Uterus (tissue), 4 donors: ENCODE results near the gene COL4A1. TPM values are rescaled to one million over a fixed set of nuclear protein-coding genes. Genes with fewer than 3 reads are reported as not detected.

Source experiments
- DNase-seq, 2 donors: peaks; one replicate each; pipeline ENCODE4 v3.0.0-alpha.2; 2019 to 2020
- H3K27ac ChIP-seq, 2 donors: fragments of 200-600 bp; sonication (generic); 1 replicate in 1 of 2; 2 replicates in 1 of 2; pipeline ENCODE4 v1.5.1; 2016 to 2018
- H3K27me3 ChIP-seq, 2 donors: fragments of 200-600 bp; sonication (generic); one replicate each; pipeline ENCODE4 v1.5.1; 2018 to 2019; ENCODE audit warnings: control low read depth in 1 of 2
- H3K36me3 ChIP-seq, 2 donors: fragments of 200-600 bp; sonication (generic); one replicate each; pipeline ENCODE4 v1.5.1; 2019; ENCODE audit warnings: control low read depth in 1 of 2
- H3K4me1 ChIP-seq, 2 donors: fragments of 200-600 bp; sonication (generic); one replicate each; pipeline ENCODE4 v1.5.1; 2018 to 2019; ENCODE audit warnings: control low read depth in 1 of 2
- H3K4me3 ChIP-seq, 2 donors: fragments of 200-600 bp; sonication (generic); 1 replicate in 1 of 2; 2 replicates in 1 of 2; pipeline ENCODE4 v1.5.1; 2018 to 2019; ENCODE audit warnings: mild to moderate bottlenecking in 1 of 2
- H3K9me3 ChIP-seq, 2 donors: fragments of 200-600 bp; sonication (generic); one replicate each; pipeline ENCODE4 v1.5.1; 2019; ENCODE audit warnings: control low read depth in 1 of 2
- CTCF ChIP-seq, 4 experiments: fragments of 200-600 bp in 2 of 4; fragments of 450-650 bp in 2 of 4; sonication (generic) in 2 of 4; IDR thresholded peaks; one replicate each; pipeline ENCODE4 v1.5.1; 2016 to 2019; ENCODE audit warnings: antibody characterized with exemption in 4 of 4, mild to moderate bottlenecking in 2 of 4, moderate library complexity in 1 of 4
- POLR2A ChIP-seq, 2 donors: fragments of 450-650 bp; IDR thresholded peaks; one replicate each; pipeline ENCODE4 v1.6.1; 2016; ENCODE audit warnings: antibody characterized with exemption in 2 of 2, mild to moderate bottlenecking in 1 of 2, moderate library complexity in 1 of 2
- intact Hi-C: fragments of 100-400 bp; cut with DNase I; formaldehyde crosslinking; loops from one replicate; pipeline ENCODE4 v1.15.1; 2023; ENCODE audit warnings: low total_unique reads
- total RNA-seq, 4 donors: library from RNA; depleted of rRNA in 3 of 4; stranded (reverse); fragments of >200 nt in 3 of 4; gene quantifications; one replicate each; pipeline versions ENCODE4 v1.1.0 to v1.2.4, GENCODE V29; 2014 to 2023
- donor health status: DM: yes; HTN: yes; CAD: no.

Gene COL4A1
- total RNA-seq, 4 donors from 2014 or later, result 164 to 737 (median 209) TPM

- Histone ChIP-seq H3K4me1 (peaks cover 0 to 18% of the 10 kb centered on the region in 2 donors), H3K9me3 (no peaks in the 10 kb centered on the region), H3K27me3 (no peaks in the 10 kb centered on the region), H3K36me3 (no peaks in the 10 kb centered on the region), H3K4me3 (no peak overlapping the region), H3K27ac (peak overlapping the region; percentile 57 to 80)
- DNase-seq, result no peak
- TF ChIP-seq POLR2A (IDR thresholded peaks at IDR 0.05) (no peak), CTCF (IDR thresholded peaks at IDR 0.05) (no peak)
- intact Hi-C loops, result no loop called here
Measured at GRCh38 chr13:110233951-110234280, 73.0 kb downstream of the COL4A1 start.

GRCh38 chr13:110233181-110233950, 73.6 kb downstream of the COL4A1 start:
- DNase-seq, result peak; percentile 61 to 79
- intact Hi-C loops, result no loop called here
- no peak overlapping the region for H3K4me3 ChIP-seq

DNA sequence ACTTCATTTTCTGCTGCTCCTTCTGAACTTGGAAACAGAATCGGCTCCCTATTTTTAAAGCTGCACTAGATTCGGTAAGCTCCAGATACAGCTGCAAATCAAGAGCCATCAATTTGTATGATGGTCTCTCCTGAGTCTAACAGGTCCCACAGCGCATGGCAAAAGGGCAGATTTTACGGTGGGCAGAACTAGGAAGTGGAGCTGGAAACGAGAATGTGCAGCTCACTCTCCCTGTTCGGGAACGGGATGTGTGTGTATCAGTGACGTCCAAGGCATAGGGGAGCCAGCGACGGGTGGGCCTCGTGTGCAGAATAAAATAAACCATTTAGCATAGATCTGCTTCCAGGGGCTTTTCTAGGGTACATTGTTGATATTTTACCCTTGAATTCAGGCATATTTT, 74.2 kb downstream of the COL4A1 start:
- H3K27me3 ChIP-seq, result no peaks in the 10 kb centered on the region
- peaks cover 0 to 18% of the 10 kb centered on the region in 2 donors for H3K4me1 ChIP-seq
- H3K27ac ChIP-seq, result peak overlapping the region; percentile 57 to 80
- H3K36me3 ChIP-seq, result no peaks in the 10 kb centered on the region
- TF ChIP-seq CTCF (IDR thresholded peaks at IDR 0.05), result no peak
- no peak for TF ChIP-seq POLR2A (IDR thresholded peaks at IDR 0.05)
- H3K9me3 ChIP-seq, result no peaks in the 10 kb centered on the region
- H3K4me3 ChIP-seq, result no peak overlapping the region
- intact Hi-C loops, result no loop called here
- DNase-seq, result no peak

More at GRCh38 chr13:110233181-110233950, 73.6 kb downstream of the COL4A1 start:
- TF ChIP-seq POLR2A (IDR thresholded peaks at IDR 0.05) (no peak), CTCF (IDR thresholded peaks at IDR 0.05) (no peak)
- Histone ChIP-seq H3K27ac (peak overlapping the region; percentile 57 to 80), H3K4me1 (peaks cover 0 to 18% of the 10 kb centered on the region in 2 donors), H3K36me3 (no peaks in the 10 kb centered on the region), H3K27me3 (no peaks in the 10 kb centered on the region), H3K9me3 (no peaks in the 10 kb centered on the region)

DNA sequence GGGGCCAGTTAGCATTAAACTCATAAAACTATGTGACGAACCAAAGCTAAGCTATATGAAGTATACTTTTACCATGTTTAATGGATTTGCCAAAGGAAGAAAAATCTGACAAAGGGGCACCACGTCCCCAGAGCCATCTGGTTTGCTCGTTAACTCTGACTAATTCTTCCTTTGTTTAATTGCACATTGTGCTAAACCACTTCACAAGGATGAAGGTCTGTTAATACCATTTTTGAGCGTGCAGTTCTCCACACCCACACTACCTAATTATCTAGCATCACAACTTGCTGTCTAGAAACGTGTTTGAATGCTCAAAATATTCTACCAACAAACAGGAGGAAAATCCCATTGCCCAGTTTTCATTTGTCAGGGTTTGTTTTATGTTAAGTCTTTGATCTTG, 74.8 kb downstream of the COL4A1 start:
- TF ChIP-seq CTCF (IDR thresholded peaks at IDR 0.05) (no peak), POLR2A (IDR thresholded peaks at IDR 0.05) (no peak)
- Histone ChIP-seq H3K4me1 (peaks cover 0 to 13% of the 10 kb centered on the region in 2 donors), H3K36me3 (no peaks in the 10 kb centered on the region), H3K9me3 (no peaks in the 10 kb centered on the region), H3K4me3 (no peak overlapping the region), H3K27ac (peak overlapping the region; percentile 57 to 80), H3K27me3 (no peaks in the 10 kb centered on the region)
- DNase-seq, result no peak
- intact Hi-C loops, result no loop called here

DNA sequence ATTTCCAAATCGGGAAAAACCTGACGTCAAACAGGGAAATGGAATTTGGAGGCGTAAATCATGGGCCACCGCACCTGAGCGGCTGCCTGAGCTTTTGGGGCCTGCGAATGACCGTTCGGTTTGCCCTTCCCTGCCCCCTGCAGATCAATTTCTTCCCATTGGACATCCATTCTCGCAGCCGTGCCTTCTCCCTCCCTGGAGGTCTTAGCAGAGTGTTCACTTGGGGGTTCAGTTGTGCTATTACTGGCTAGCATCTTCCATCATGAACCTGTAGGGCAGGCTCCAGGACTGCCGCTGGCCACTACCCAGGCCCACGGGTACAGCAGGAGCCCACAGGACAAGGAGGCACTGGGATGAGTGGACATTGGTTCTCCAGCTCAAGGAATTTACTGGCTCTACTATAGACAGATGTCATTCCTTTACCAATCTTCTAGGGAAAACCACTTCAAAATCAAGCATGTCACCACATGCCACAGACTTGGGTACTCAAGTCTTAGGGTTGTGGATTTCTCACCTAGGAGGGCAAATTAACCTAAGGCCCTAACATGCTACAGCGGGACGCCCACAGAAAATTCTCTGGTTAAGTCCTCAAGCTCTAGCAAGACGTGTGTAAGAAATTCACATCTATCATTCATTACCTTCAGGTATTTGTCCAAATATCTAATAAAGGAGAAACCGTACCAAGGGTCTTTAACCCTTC, 75.5 kb downstream of the COL4A1 start:
- Histone ChIP-seq H3K4me3 (no peak overlapping the region), H3K27me3 (no peaks in the 10 kb centered on the region), H3K9me3 (no peaks in the 10 kb centered on the region), H3K36me3 (no peaks in the 10 kb centered on the region), H3K27ac (peak overlapping the region in 1 of 2 donors; percentile 80), H3K4me1 (peaks cover 0 to 13% of the 10 kb centered on the region in 2 donors)
- DNase-seq, result no peak
- intact Hi-C loops, result no loop called here
- no peak for TF ChIP-seq POLR2A (IDR thresholded peaks at IDR 0.05)
- TF ChIP-seq CTCF (IDR thresholded peaks at IDR 0.05), result no peak
